T-helper 22 cell (primary cell): ENCODE results near the gene HTRA3.
"Not testable (repeated sequence)": the region's sequence is repeated elsewhere in the genome, so short reads cannot be mapped to it uniquely, and the experiment has no call there.

Experiments used
- DNase-seq: peaks from one replicate; pipeline ENCODE4 v3.0.0-alpha.2; 2020; ENCODE audit warnings: low read depth

HTRA3 gene

GRCh38 chr4:8328866-8329559 is 59.5 kb downstream of the HTRA3 start:
- DNase-seq, result no peak

- DNase-seq, result no peak
These were observed 60.0 kb downstream of the HTRA3 start for GRCh38 chr4:8329560-8329858.

- DNase-seq, result no peak
These were observed 60.6 kb downstream of the HTRA3 start for GRCh38 chr4:8329859-8330761.

DNA sequence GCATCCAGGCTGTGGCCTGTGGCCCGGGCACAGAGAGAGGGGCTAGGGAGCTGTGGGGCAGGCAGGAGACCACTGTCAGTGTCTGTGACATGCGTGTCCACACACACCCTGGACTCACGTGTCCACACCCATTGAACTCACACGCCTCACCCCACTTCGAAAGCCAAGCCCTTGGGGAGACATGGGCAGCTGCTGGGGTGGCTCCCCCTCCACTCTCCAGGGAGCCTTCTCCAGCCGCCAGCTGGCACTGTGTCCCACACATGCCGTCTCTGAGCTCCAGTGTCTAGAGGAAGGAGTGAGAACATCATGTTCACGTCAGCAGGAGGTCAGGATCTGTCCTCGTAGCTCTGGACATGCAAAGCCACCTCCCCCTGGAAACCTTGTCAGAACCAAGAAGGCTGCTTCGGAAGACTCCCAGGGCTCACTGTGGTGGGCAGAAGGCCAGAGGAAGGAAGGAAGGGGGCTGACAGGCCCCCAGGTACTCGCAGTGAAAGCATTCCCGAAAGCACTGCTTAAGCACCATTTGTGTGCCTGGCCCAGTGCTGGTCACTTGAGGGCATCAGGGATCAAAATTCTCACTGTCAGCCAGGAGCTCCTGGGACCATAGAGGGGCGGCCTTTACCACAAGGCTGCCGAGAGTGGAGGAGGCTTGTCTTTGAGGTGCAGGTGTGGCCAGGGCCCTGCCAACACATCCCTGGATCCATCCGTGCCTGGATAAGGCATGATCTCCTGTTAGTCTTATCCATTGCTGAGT is 61.4 kb downstream of the HTRA3 start:
- DNase-seq, result no peak

DNA sequence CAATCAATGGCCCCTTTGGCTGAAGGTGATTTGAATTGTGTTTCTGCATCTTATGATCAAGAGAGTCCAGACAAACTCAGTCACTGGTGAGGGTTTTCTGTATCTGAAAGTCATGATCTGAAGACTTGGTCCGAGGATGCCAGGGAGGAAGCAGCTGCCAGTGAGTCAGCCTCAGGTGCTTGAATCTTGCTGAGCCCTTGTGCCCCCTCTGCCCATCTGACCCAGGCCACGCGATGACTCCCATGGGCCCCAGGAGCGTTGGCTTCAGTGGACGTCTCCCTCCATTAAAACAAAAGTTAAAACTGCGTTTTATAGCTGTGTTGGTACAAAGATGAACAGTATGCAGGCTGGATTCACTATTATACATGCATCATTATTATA is 62.0 kb downstream of the HTRA3 start:
- DNase-seq, result no peak

GRCh38 chr4:8332038-8332857 is 62.7 kb downstream of the HTRA3 start:
- DNase-seq, result no peak

- no peak for DNase-seq
These were observed 63.4 kb downstream of the HTRA3 start for GRCh38 chr4:8332891-8333331.

GRCh38 chr4:8333726-8334460 is 64.3 kb downstream of the HTRA3 start:
- no peak for DNase-seq

DNA sequence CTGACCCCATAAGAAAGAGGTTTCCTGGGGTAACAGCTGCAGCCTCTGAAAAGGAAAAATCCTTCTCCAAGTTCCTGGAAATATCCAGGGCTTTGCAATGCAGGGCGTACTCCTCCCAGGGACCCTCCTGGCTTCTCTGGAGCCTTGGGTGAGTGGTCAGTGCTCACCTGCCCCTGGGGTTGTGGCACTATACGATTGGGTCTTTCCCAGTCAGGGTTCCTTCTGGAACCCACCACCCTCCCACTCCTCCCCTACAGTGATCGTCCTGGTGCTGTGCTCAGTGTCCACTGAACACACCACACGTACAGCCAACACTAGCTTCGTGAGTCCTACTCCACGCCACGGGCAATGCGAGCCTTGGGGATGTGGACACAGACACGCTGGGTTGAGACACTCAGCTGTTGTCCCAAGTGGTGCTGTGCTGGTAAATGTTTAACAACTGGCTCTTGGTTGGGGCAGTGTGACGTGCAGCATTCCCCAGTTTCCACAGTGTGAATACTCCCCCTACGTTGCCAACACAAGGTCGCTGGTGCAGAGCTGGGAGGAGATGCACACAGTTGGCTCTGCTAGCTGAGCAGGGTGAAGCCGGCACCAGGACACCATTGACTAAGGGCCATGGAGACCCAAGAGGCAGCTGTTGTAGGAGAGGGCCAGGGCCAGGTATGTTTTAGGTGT is 65.4 kb downstream of the HTRA3 start:
- no peak for DNase-seq

DNA sequence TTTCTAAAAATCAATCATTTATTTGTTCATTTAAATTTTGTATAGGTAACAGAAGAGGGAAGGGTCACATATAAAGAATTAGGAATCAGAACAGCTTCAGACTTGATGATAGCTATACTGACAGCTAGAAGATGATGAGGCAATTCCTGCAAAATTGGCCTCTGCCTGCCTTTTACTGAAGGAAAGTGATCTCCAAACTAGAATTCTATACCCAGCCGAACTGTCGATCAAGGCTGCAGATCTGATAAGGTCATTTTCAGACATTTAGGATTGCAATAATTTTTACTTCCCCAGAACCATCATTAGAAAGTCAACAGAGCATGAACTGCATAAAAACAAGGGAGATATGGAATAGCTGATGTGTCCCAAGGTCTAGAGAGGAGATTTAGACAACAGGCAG is 66.3 kb downstream of the HTRA3 start:
- DNase-seq, result no peak

- DNase-seq, result no peak
These were observed 67.0 kb downstream of the HTRA3 start for GRCh38 chr4:8336412-8337075.

DNA sequence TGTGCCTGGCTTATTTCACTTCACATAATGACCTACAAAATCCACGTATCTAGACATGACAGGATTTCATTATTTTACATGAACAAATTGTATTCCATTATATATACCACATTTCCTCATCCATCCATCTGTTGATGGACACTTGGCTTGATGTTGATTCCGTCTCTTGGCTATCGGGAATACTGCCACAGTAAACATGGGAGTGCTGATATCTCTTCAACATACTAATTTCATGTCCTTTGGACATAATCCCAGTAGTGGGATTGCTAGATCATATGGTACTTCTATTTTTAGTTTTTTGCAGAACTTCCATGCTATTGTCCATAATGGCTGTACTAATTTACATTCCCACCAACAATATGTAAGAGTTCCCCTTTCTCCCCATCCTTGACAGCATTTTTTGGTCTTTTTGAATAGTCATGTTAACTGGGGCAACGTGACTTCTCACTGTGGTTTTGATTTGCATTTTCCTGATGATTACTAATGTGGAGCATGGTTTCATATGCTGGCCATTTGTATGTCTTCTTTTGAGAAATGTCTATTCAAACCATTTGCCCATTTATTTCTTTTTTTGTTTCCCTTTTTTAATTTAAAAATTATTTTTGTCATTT is 68.9 kb downstream of the HTRA3 start:
- no peak for DNase-seq

GRCh38 chr4:8340781-8341241 is 71.3 kb downstream of the HTRA3 start:
- DNase-seq, result no peak

- not testable (repeated sequence) for DNase-seq
These were observed 71.7 kb downstream of the HTRA3 start for GRCh38 chr4:8341281-8341680.

GRCh38 chr4:8341691-8342090 is 72.1 kb downstream of the HTRA3 start:
- no peak for DNase-seq

DNA sequence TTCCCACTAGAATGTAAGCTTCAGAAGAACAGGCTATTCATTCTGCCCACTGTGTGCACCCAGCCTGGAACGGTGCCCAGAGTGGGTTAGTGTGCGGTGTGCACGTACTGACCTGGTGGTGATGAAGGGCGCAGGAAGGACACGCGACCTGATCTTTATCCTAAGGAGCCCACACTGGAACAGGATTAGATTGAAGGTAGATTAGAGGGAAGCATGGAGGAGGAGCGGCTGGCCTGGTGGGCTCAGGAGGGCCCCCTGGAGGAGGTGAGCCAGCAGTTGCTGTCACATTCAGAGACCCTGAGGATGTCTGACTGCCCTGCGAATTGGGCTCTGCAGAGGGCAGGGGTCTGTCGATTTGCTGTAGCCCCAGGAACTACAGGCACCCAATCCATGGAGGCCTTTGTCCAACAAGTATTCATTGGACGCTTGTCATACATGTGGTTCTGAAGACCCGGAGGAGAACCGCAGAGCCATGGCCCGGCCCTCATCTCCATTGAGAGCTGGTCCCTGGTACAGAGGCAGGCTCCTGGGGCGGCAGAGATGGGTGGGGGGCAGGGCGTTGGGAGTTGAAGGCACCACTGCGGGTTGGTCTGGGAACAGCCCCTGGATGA is 73.2 kb downstream of the HTRA3 start:
- DNase-seq, result no peak

DNA sequence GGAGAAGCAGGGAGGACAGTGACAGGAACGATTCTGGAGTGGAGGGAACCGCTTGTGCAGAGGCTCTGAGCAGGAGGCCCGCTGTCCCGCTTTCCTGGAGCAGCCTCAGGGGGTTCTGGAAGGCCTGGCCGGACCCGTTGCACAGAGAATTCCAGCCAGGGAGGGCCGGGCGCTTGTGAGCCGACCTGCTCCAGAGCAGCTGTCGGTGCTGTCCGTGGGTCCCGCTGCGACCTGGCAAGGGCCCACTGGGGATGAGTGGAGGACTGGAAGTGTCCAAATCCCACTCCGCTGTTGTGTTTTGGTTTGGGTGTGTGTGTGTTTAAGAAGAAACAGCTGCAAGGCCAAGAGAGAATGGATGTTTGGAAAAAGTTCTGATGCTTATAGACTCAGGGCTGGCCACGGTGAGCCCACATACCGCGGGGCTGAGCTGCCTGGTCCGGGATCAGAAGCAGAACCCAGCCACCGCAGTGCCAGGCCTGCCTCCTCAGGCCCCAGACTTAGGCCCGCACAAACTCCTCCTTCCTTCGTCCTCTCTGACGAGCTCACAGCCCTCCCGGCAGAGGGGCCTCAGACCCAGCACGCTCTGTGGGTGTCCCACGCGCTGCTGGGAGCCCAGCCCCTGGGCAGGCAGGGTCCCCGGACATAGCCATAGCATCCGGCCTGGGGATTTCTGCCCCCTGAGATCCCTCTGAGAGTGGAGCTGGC is 73.9 kb downstream of the HTRA3 start:
- DNase-seq, result no peak

DNA sequence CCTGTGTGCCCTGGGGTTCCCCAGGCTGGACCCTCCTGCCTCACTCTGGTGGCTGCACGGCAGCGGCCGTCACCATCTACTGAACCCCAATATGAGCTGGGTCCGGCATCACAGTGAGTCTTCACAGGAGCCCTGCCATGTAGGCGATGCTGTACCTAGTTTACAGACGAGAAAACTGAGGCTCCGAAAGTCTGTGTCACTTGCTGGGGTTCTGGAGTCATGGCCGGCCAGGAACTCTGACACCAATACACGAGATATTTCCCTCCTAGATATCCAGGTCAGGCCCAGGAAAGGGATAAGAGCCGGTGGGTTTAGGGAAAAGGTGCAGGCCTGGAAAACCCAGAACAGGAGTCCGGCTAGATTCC is 74.4 kb downstream of the HTRA3 start:
- no peak for DNase-seq

DNA sequence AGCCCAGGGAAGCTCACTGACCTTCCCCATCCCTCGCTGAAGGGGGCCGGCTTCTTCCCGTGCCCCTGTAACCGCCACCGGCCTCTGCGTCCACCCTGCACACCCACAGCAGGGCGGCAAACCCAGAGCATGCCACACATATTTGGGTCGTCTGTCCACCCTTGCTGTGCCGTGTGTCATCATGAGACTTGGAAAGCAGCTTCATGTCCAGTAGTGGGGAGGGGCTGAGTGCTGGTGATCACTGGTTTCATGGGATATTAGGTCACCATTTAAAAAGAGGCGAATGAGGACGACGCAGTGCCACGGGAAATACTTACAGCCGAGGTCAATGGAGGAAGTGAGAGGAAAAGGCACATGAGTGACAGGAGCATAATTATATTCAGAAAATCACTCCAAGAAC is 74.8 kb downstream of the HTRA3 start:
- no peak for DNase-seq
